LNCaP clone FGC (cell line): ENCODE results near the gene ALDH2.
A peak's percentile ranks its signal among the peaks of the same experiment; 100 is the strongest.

Source experiments
- DNase-seq: peaks from one replicate; pipeline ENCODE4 v3.0.0-alpha.2; 2011; ENCODE audit warnings: low read depth
- H3K4me3 ChIP-seq: 2 replicates; pipeline ENCODE4 v1.5.1; 2011; ENCODE audit warnings: mild to moderate bottlenecking, low read depth, low read length, control low read depth
- CTCF ChIP-seq: IDR thresholded peaks from 2 replicates; pipeline ENCODE4 v1.5.1; 2012; ENCODE audit warnings: mild to moderate bottlenecking; ENCODE audit not compliant: control insufficient read depth, insufficient read depth; ENCODE audit errors: extremely low read depth

ALDH2 gene

GRCh38 chr12:111749391-111749790 is 17.3 kb upstream of the ALDH2 start:
- no peak overlapping the region for H3K4me3 ChIP-seq
- TF ChIP-seq CTCF, result no peak
- no peak for DNase-seq

GRCh38 chr12:111753144-111753881 is 13.4 kb upstream of the ALDH2 start:
- no peak overlapping the region for H3K4me3 ChIP-seq
- peak; percentile 92 for TF ChIP-seq CTCF
- DNase-seq, result no peak

DNA sequence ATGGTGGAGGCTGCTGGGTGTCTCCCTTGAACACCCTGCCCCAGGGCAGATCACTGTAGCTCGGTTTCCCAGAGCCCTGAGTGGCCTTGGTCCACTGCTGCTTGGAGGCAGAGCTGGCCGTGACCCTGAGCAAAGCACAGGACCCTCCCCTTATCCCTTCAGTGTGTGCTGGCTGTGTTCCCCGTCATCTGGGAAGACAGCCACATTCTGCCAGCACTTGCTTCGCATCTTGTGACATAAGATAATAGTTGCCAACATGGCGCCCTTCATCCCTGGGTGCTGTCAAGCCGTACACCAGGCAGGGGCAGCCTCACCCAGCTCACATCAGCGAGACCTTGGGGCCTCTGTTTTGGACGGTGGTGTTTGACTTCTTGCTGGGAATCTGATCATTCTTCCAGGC is 12.1 kb upstream of the ALDH2 start:
- DNase-seq, result no peak
- TF ChIP-seq CTCF, result no peak
- H3K4me3 ChIP-seq, result no peak overlapping the region

DNA sequence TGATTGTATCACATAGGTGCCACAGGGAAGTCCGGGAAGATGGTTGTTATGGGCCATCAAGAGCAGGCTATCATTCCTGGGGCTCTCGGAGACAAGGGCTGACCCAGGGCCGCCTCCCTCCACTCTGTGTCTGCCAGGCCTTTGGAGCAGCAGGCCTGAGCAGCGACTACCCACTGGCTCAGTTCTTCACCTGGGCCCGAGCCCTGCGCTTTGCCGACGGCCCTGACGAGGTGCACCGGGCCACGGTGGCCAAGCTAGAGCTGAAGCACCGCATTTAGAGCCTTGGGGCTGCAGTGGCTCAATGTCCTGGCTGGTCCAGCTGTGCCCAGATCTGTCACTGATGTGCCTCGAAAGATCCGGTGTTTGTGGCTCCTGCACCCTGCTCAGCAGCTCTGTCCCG is 10.5 kb upstream of the ALDH2 start:
- no peak overlapping the region for H3K4me3 ChIP-seq
- DNase-seq, result no peak
- no peak for TF ChIP-seq CTCF

GRCh38 chr12:111756681-111757080 is 10.1 kb upstream of the ALDH2 start:
- DNase-seq, result no peak
- TF ChIP-seq CTCF, result no peak
- H3K4me3 ChIP-seq, result no peak overlapping the region

- TF ChIP-seq CTCF, result no peak
- no peak for DNase-seq
- no peak overlapping the region for H3K4me3 ChIP-seq
Observed at GRCh38 chr12:111757361-111758119, 9.2 kb upstream of the ALDH2 start.

DNA sequence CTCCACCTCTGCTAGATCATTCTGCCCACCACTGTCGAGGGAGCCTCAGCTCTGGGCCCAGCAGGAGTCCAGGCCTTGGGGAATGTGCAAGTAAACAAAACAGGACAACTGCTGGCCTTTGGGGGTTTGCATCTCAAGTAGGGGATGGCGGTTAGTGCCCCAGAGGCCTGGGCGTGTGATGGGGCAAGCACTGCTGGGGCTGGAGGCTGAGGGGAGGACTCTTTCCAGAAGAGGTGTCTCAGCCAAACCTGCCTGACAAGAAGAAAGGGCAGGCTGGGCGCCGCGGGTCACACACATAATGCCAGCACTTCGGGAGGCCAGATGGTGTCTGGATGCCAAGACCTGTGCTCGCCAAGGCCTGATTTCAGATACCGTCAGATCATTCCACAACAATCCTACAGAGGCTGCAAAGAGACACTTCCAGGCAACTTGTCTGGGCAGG is 8.6 kb upstream of the ALDH2 start:
- no peak overlapping the region for H3K4me3 ChIP-seq
- DNase-seq, result peak; percentile 91
- TF ChIP-seq CTCF, result no peak
